Hepatocyte (in vitro differentiated cells): Measurements from ENCODE around the gene ZNF282. TPM values are rescaled to one million over a fixed set of nuclear protein-coding genes. Genes with fewer than 3 reads are reported as not detected.
"Not testable (repeated sequence)": the region's sequence is repeated elsewhere in the genome, so short reads cannot be mapped to it uniquely, and the experiment has no call there.

Experiments
- DNase-seq: peaks from one replicate; pipeline ENCODE4 v3.0.0-alpha.2; 2016; ENCODE audit warnings: low spot score
- H2AFZ ChIP-seq: fragments of 200-600 bp; sonication (generic); 2 replicates; pipeline ENCODE4 v1.6.0; 2016; ENCODE audit warnings: antibody characterized with exemption, mild to moderate bottlenecking
- H3K27ac ChIP-seq: fragments of 200-600 bp; sonication (generic); 2 replicates; pipeline ENCODE4 v1.5.1; 2016; ENCODE audit warnings: mild to moderate bottlenecking
- H3K27me3 ChIP-seq: fragments of 200-600 bp; sonication (generic); 2 replicates; pipeline ENCODE4 v1.6.1; 2016
- H3K36me3 ChIP-seq: fragments of 200-600 bp; sonication (generic); replicated peaks from 2 replicates; pipeline ENCODE4 v1.5.1; 2016; ENCODE audit warnings: low read depth; ENCODE audit not compliant: insufficient read depth
- H3K4me1 ChIP-seq: fragments of 200-600 bp; sonication (generic); 2 replicates; pipeline ENCODE4 v1.5.1; 2016; ENCODE audit warnings: mild to moderate bottlenecking, moderate library complexity; ENCODE audit not compliant: insufficient read depth
- H3K4me2 ChIP-seq: fragments of 200-600 bp; sonication (generic); 2 replicates; pipeline ENCODE4 v1.6.0; 2016
- H3K4me3 ChIP-seq: fragments of 200-600 bp; sonication (generic); 2 replicates; pipeline ENCODE4 v1.5.1; 2016; ENCODE audit warnings: mild to moderate bottlenecking
- H3K79me2 ChIP-seq: fragments of 200-600 bp; sonication (generic); 2 replicates; pipeline ENCODE4 v1.6.0; 2017; ENCODE audit warnings: mild to moderate bottlenecking
- H3K9me2 ChIP-seq: fragments of 200-600 bp; sonication (generic); replicated peaks from 2 replicates; pipeline ENCODE4 v1.6.0; 2017; ENCODE audit warnings: mild to moderate bottlenecking; ENCODE audit not compliant: insufficient read depth
- H3K9me3 ChIP-seq: fragments of 200-600 bp; sonication (generic); 2 replicates; pipeline ENCODE4 v1.5.1; 2016; ENCODE audit warnings: low read depth, mild to moderate bottlenecking
- H4K20me1 ChIP-seq: fragments of 200-600 bp; sonication (generic); 2 replicates; pipeline ENCODE4 v1.6.0; 2016; ENCODE audit warnings: mild to moderate bottlenecking; ENCODE audit not compliant: insufficient read depth, poor library complexity, severe bottlenecking
- EZH2 ChIP-seq: fragments of 200-600 bp; sonication (generic); IDR thresholded peaks from 2 replicates; pipeline ENCODE4 v1.6.1; 2016; ENCODE audit warnings: antibody characterized with exemption, mild to moderate bottlenecking, borderline replicate concordance
- EZH2phosphoT487 ChIP-seq: fragments of 200-600 bp; sonication (generic); IDR thresholded peaks from one replicate; pipeline ENCODE4 v1.6.1; 2018; ENCODE audit warnings: antibody characterized with exemption, mild to moderate bottlenecking, low read depth, moderate library complexity; ENCODE audit not compliant: unreplicated experiment, severe bottlenecking
- WGBS: methylation state at CpG from one replicate; pipeline ENCODE4 v1.1.6; 2016; ENCODE audit warnings: low lambda C conversion rate; ENCODE audit errors: missing lambda C conversion rate; 5-methylcytosine and 5-hydroxymethylcytosine counted together
- polyA plus RNA-seq: library from polyadenylated mRNA; unstranded; fragments of >200 nt; fragmentation: Nextera tagmentation; extraction: Ambion mirVana; gene quantifications from 2 replicates; pipeline ENCODE4 v1.2.1, GENCODE V29; 2016
- total RNA-seq: library from RNA; depleted of rRNA; stranded (reverse); fragments of >200 nt; gene quantifications from 2 replicates; pipeline ENCODE4 v1.2.3, GENCODE V29; 2014
- TF ChIP-seq, protein P1 (sequence below): fragments of 200-600 bp; sonication (generic); IDR thresholded peaks from 2 replicates; pipeline ENCODE4 v1.5.1; 2016; ENCODE audit warnings: antibody characterized with exemption, mild to moderate bottlenecking; ENCODE audit not compliant: poor library complexity

ZNF282 gene
- total and polyA plus RNA-seq, 2 experiments from 2014 or later: 10.8 to 16.7 TPM

GRCh38 chr7:149229526-149229925, 34.2 kb downstream of the ZNF282 start:
- H3K27me3 ChIP-seq: no peaks in the 10 kb centered on the region
- TF ChIP-seq, protein P1, sequence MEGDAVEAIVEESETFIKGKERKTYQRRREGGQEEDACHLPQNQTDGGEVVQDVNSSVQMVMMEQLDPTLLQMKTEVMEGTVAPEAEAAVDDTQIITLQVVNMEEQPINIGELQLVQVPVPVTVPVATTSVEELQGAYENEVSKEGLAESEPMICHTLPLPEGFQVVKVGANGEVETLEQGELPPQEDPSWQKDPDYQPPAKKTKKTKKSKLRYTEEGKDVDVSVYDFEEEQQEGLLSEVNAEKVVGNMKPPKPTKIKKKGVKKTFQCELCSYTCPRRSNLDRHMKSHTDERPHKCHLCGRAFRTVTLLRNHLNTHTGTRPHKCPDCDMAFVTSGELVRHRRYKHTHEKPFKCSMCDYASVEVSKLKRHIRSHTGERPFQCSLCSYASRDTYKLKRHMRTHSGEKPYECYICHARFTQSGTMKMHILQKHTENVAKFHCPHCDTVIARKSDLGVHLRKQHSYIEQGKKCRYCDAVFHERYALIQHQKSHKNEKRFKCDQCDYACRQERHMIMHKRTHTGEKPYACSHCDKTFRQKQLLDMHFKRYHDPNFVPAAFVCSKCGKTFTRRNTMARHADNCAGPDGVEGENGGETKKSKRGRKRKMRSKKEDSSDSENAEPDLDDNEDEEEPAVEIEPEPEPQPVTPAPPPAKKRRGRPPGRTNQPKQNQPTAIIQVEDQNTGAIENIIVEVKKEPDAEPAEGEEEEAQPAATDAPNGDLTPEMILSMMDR: no peak
- no peak for TF ChIP-seq EZH2phosphoT487
- TF ChIP-seq EZH2: no peak
- no peaks in the 10 kb centered on the region for H3K9me3 ChIP-seq
- H3K27ac ChIP-seq: no peak overlapping the region
- no peak overlapping the region for H2AFZ ChIP-seq
- H3K9me2 ChIP-seq: no peaks in the 10 kb centered on the region
- H3K4me1 ChIP-seq: no peaks in the 10 kb centered on the region
- no peak for DNase-seq
- no peak overlapping the region for H3K4me3 ChIP-seq
- no peaks in the 10 kb centered on the region for H4K20me1 ChIP-seq
- no peak overlapping the region for H3K4me2 ChIP-seq
- WGBS: 78% methylated on average over 6 of the region's 6 CpGs
- no peaks in the 10 kb centered on the region for H3K79me2 ChIP-seq
- H3K36me3 ChIP-seq: no peaks in the 10 kb centered on the region

GRCh38 chr7:149232362-149232761, 37.0 kb downstream of the ZNF282 start:
- no peaks in the 10 kb centered on the region for H3K36me3 ChIP-seq
- no peak overlapping the region for H3K4me2 ChIP-seq
- H3K9me3 ChIP-seq: no peaks in the 10 kb centered on the region
- TF ChIP-seq EZH2 (no peak), EZH2phosphoT487 (no peak)
- TF ChIP-seq, protein P1: no peak
- H3K27me3 ChIP-seq: no peaks in the 10 kb centered on the region
- no peaks in the 10 kb centered on the region for H4K20me1 ChIP-seq
- H3K79me2 ChIP-seq: no peaks in the 10 kb centered on the region
- DNase-seq: no peak
- H3K9me2 ChIP-seq: no peaks in the 10 kb centered on the region
- H2AFZ ChIP-seq: no peak overlapping the region
- H3K4me3 ChIP-seq: no peak overlapping the region
- no peak overlapping the region for H3K27ac ChIP-seq
- WGBS: 96% methylated on average over 2 of the region's 2 CpGs
- H3K4me1 ChIP-seq: no peaks in the 10 kb centered on the region

DNA sequence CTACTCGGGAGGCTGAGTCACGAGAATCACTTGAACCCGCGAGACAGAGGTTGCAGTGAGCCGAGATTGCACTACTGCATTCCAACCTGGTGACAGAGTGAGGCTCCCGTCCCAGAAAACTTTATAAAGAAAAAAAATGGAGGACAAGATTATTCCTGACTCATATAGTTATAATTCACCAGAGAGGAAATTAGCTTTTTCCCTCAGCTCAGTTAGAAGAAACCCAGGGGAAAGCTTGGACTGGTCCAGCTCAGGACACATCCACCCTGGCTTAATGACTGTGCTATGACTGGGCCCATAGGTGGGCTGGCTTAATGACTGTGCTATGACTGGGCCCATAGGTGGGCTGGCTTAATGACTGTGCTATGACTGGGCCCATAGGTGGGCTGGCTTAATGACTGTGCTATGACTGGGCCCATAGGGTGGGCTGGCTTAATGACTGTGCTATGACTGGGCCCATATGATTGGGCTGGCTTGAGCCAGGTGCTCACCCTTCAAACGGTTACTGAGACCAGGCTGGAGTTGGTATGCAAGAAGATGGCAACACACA, 38.4 kb downstream of the ZNF282 start:
- not testable (repeated sequence) for H3K4me3 ChIP-seq, H4K20me1 ChIP-seq, DNase-seq, H3K9me2 ChIP-seq, H3K27me3 ChIP-seq, H3K36me3 ChIP-seq, H3K4me1 ChIP-seq, H2AFZ ChIP-seq, H3K9me3 ChIP-seq, H3K27ac ChIP-seq, H3K4me2 ChIP-seq, H3K79me2 ChIP-seq
- WGBS: 79% methylated on average over 7 of the region's 7 CpGs

DNA sequence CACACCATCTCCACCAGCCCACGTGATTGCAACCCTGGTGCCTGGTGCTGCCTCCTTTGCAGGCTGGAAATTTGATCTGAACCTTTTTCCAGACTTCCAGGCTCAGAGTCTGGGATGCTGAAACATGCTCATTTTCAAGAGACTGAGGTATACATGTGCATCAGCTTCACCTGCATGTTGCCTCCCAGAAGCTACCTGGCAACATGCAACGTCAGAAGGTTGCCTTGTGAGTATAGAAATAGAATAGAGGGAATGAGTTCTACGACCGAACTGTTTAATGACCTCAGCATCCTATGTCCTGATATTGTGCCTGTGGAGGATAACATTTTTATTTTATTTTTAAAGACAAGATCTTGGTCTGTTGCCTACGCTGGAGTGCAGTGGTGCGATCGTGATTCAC, 42.2 kb downstream of the ZNF282 start:
- no peak for DNase-seq
- Histone ChIP-seq H3K4me1 (peaks cover 8% of the 10 kb centered on the region), H2AFZ (no peak overlapping the region), H3K36me3 (no peaks in the 10 kb centered on the region), H3K79me2 (peaks cover 29% of the 10 kb centered on the region), H3K27ac (no peak overlapping the region), H3K4me2 (no peak overlapping the region), H3K27me3 (no peaks in the 10 kb centered on the region), H3K9me3 (no peaks in the 10 kb centered on the region), H3K9me2 (no peaks in the 10 kb centered on the region), H4K20me1 (no peaks in the 10 kb centered on the region), H3K4me3 (no peak overlapping the region)
- TF ChIP-seq EZH2 (no peak), EZH2phosphoT487 (no peak)
- TF ChIP-seq, protein P1: no peak
- 77% methylated on average over 7 of the region's 7 CpGs for WGBS
